Mononuclear cell (primary cell): ENCODE data around the gene GOLGA6L7. TPM values are rescaled to one million over a fixed set of nuclear protein-coding genes. Genes with fewer than 3 reads are reported as not detected.

Source experiments
- total RNA-seq: library from RNA; depleted of rRNA; stranded (reverse); fragments of >200 nt; gene quantifications from one replicate; pipeline ENCODE4 v1.2.3, GENCODE V29; 2012

Gene GOLGA6L7
- total RNA-seq, 1 donor: not detected

Other genes with a start within 250 kb of the GOLGA6L7 start
- gene GOLGA8M, start 136.2 kb downstream of the GOLGA6L7 start, total RNA-seq: 1.2 TPM
- 78.6 TPM for gene APBA2, start 37.3 kb upstream of the GOLGA6L7 start, total RNA-seq